GM19099 (cell line): ENCODE results near the gene TSLP.

Experiments
- POLR2A ChIP-seq: IDR thresholded peaks from 3 replicates; pipeline ENCODE4 v1.6.1; 2011; ENCODE audit warnings: low read depth; ENCODE audit not compliant: insufficient read length; ENCODE audit errors: extremely low read depth

TSLP gene

GRCh38 chr5:111071413-111071812 lies at the start of gene TSLP:
Gene TSLP, plus strand, starts transcription at chr5:111071713. Its CDS starts 178 bp downstream, at chr5:111071891.
- no peak for TF ChIP-seq POLR2A

- no peak for TF ChIP-seq POLR2A
Observed at GRCh38 chr5:111022301-111022700, 49.2 kb upstream of the TSLP start.

- no peak for TF ChIP-seq POLR2A
Observed at GRCh38 chr5:111028865-111029264, 42.6 kb upstream of the TSLP start.

- TF ChIP-seq POLR2A = no peak
Observed at GRCh38 chr5:111043712-111044506, 27.6 kb upstream of the TSLP start.

DNA sequence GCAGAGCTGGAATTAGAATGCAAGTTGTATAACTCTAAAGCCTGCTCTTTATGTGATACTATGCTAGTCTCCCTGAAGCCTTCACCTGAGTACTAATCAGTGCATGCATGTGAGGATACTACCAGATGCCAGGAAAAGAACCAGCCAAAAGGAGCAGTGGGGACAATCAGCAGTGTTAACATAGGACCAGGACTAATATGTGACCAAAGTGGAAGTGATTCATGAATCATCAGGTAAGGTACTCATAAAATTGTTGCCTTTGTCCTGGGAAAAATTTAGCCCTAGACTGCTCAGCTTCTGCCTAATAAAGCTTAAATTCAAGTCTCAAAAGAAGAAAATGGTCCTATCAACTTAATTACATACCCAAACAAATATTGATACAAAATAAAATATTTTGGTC lies 13.4 kb upstream of the TSLP start:
- no peak for TF ChIP-seq POLR2A

GRCh38 chr5:111060169-111060568 lies 11.3 kb upstream of the TSLP start:
- TF ChIP-seq POLR2A = no peak

GRCh38 chr5:111061618-111062017 lies 9.9 kb upstream of the TSLP start:
- TF ChIP-seq POLR2A = no peak

DNA sequence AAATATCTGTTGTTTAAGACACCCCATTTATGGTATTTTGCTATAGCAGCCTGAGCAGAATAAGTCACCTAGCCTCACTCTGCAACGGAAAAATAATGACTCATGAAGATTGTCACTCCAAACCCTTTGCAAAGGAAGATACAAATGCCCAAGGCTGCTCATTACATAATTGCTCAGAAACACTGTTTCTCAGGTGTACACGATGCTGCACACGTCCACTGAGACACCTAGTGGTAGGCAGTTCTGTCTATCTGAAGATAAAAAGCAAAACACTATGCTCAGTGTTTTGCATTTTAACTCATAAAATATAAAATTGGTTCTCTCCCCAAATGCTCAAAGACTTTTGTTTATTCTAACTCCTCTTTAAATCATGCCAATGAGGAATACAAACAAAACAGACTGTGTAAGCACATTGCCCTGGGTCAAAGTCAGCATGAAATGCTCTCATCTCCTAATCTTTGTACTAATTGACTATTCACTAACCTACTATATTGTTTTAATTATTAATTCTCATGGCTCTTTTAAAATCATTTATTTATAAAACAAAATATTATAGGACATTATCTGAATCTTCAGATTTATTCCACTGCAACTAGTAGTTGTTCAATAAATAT lies 7.7 kb upstream of the TSLP start:
- no peak for TF ChIP-seq POLR2A

DNA sequence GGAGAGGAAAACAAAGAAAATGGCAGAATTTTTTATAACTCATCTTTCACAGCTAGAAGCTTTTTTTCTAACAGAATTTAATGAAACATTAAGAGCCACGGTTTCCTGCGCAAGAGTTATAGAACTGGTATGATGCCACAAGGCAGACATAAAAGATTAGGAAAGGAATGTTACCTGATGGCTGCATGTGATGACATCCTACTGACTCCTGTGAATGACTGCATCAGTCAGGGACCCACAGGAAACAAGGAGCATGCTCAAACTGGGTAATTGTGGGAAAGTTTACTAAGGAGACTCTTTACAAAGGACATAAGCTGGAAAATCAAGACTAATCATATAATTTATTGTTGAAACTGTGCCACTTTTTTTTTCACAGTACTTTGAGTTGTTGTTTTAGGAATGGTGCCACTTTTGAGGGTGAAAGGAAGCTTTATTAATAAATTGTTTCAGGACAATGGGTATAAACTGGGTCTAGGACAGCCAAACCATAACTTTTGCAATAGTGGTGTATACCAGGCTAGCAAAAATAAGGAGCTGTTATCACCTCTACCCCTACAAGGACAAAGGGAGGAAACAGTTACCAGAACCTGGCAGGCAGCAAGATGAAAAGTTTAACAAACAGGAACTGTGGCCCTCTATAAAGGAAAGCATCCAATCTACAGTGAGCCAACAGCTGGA lies 5.1 kb upstream of the TSLP start:
- TF ChIP-seq POLR2A = no peak

DNA sequence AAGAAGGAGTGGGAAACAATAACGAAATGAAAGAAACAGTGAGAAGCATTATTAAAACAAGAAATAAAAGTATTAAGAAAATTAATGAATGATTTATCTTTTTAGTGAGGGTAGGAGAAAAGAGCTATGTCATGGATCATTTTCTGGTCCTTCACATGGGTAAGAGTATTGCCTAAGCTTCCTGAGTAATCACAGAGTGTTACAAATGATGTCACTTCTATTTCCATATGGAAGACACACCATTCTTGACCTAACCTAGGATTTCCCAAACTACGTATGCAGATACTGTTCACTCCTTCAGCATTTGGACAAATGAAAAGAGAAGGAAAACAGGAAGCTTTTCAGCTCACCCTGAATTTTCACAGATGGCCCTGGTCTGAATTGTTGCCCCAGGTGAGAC lies 3.3 kb upstream of the TSLP start:
- TF ChIP-seq POLR2A = no peak

GRCh38 chr5:111069839-111070238 lies 1.7 kb upstream of the TSLP start:
- no peak for TF ChIP-seq POLR2A

DNA sequence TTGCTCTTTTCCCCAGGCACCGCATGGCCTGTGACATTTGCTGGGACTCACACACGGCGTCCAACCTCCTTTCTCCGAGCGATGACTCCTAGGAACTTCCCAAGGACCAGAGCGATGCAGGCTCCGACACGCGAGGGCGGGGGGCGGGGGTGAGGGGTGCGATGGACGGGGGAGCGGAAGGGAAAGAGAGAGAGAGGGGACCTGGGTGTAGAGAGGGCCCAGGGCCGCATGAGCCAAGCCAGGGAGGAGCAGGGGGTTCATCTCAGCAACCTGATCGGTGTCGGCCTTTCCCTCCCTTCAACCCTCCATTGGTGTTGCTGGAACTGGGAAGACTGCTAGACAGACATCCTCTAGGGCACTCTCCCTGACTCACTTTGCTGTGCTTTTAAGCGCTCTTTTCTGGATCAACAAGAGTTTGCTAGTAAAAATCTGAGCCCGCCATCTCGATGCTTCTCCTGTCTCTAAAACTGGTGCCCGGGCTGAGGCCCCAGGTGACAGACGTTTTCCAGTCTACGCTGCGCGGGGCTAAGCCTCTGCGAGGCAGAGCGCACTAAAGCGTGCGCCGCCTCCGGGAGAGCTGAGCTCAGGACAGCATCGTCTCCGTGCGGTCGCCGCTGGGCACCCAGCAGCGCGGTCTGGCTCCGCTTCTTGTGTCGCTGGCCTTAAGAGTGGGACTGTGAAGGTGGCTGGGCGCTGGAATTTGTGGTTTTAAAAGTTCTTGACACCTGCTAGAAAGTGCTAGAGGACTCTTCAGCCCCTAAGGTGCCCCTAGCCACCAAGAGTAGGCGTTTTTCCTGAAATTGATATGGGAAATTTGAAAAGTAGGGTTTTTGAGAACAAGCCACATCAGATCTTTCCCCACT lies 1.0 kb upstream of the TSLP start:
- no peak for TF ChIP-seq POLR2A

DNA sequence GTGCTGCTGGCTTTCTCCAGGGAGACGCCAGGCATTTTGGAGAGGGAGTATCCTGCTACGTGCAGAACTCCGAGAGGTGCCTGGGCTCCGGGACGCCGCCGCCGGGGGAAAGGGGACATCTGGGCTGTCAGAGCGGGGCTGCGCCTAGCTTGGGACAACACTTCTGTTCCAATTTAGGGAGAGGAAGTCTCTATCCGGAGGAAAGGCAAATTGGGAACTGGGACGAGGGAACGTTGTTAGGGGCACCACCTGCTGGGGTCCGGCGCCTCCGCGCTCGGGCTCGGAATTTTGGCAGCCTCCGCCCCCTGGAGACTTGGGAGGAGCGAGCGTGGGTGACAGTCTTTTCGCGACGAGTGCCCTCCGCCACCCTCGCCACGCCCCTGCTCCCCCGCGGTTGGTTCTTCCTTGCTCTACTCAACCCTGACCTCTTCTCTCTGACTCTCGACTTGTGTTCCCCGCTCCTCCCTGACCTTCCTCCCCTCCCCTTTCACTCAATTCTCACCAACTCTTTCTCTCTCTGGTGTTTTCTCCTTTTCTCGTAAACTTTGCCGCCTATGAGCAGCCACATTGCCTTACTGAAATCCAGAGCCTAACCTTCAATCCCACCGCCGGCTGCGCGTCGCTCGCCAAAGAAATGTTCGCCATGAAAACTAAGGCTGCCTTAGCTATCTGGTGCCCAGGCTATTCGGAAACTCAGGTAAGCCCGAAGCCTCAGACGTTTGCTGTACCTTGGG lies 1.6 kb downstream of the TSLP start:
- no peak for TF ChIP-seq POLR2A

- TF ChIP-seq POLR2A = no peak
Observed at GRCh38 chr5:111074244-111074643, 2.7 kb downstream of the TSLP start.

GRCh38 chr5:111075520-111075919 lies 4.0 kb downstream of the TSLP start:
- TF ChIP-seq POLR2A = no peak

DNA sequence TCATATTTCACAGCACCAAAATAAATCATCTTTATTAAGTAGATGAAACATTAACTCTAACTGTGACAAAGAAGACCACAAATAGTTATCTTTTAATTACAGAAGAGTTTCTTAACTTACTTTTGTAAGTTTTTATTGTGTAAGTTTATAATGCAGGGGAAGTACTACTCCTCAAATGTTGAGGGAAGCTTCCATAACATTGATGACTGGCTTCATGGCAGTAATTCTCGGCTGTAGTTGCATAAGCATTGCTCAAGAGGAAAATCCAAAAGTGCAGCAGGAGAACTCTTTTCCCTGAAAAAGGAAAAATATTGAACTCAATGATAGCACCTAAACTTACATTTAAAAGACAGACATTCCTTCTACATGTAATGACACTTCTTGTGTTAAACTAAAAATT lies 4.6 kb downstream of the TSLP start:
- TF ChIP-seq POLR2A = no peak
